HepG2 (cell line): ENCODE measurements around the gene GNG12. TPM values are rescaled to one million over a fixed set of nuclear protein-coding genes. Genes with fewer than 3 reads are reported as not detected.

ENCODE experiments used
- BHLHE40 ChIP-seq: IDR thresholded peaks from 2 replicates; pipeline ENCODE4 v1.6.1; 2011; ENCODE audit warnings: low read length, improper control_type of control experiment
- CREBL2 ChIP-seq: sonication (generic); formaldehyde crosslinking; IDR thresholded peaks from 2 replicates; pipeline ENCODE4 v1.8.1; 2023; ENCODE audit warnings: missing genetic modification reagents, mild to moderate bottlenecking, borderline replicate concordance
- DBP ChIP-seq: sonication (generic); formaldehyde crosslinking; IDR thresholded peaks from 2 replicates; pipeline ENCODE4 v1.4.0; 2020; ENCODE audit warnings: missing genetic modification reagents; ENCODE audit errors: not compliant biosample characterization
- DMTF1 ChIP-seq: sonication (generic); formaldehyde crosslinking; IDR thresholded peaks from 2 replicates; pipeline ENCODE4 v1.4.0; 2020; ENCODE audit warnings: mild to moderate bottlenecking, missing genetic modification reagents
- HES4 ChIP-seq: sonication (generic); formaldehyde crosslinking; IDR thresholded peaks from 2 replicates; pipeline ENCODE4 v1.9.0; 2021; ENCODE audit warnings: mild to moderate bottlenecking, missing genetic modification reagents, borderline replicate concordance
- KMT2A ChIP-seq: sonication (generic); formaldehyde crosslinking; IDR thresholded peaks from 2 replicates; pipeline ENCODE4 v1.4.0; 2020; ENCODE audit warnings: missing genetic modification reagents
- MAX ChIP-seq: IDR thresholded peaks from 2 replicates; pipeline ENCODE4 v1.6.1; 2012; ENCODE audit warnings: inconsistent platforms
- MLXIP ChIP-seq: sonication (generic); formaldehyde crosslinking; IDR thresholded peaks from 2 replicates; pipeline ENCODE4 v1.9.0; 2021; ENCODE audit warnings: missing genetic modification reagents, borderline replicate concordance
- POLR2A ChIP-seq, 2 experiments: IDR thresholded peaks; 2 replicates each; pipeline ENCODE4 v1.6.1; 2011; ENCODE audit warnings: low read depth in 2 of 2, low read length in 2 of 2, mild to moderate bottlenecking in 1 of 2, moderate library complexity in 1 of 2; ENCODE audit not compliant: insufficient read depth in 1 of 2
- TAF1 ChIP-seq: sonication (generic); formaldehyde crosslinking; IDR thresholded peaks from 2 replicates; pipeline ENCODE4 v1.4.0; 2020; ENCODE audit warnings: missing genetic modification reagents
- ZBED4 ChIP-seq: sonication (generic); formaldehyde crosslinking; IDR thresholded peaks from 2 replicates; pipeline ENCODE4 v1.4.0; 2020; ENCODE audit warnings: missing genetic modification reagents, borderline replicate concordance
- ZNF160 ChIP-seq: sonication (generic); formaldehyde crosslinking; IDR thresholded peaks from 2 replicates; pipeline ENCODE4 v1.8.0; 2022; ENCODE audit warnings: mild to moderate bottlenecking, inconsistent platforms, missing genetic modification reagents
- ZNF3 ChIP-seq: IDR thresholded peaks from 2 replicates; pipeline ENCODE4 v1.7.0; 2017; ENCODE audit warnings: inconsistent platforms
- ZNF512B ChIP-seq: sonication (generic); formaldehyde crosslinking; IDR thresholded peaks from 2 replicates; pipeline ENCODE4 v1.5.1; 2020; ENCODE audit warnings: missing genetic modification reagents, mild to moderate bottlenecking, borderline replicate concordance
- polyA plus RNA-seq, 8 experiments: library from polyadenylated mRNA; depleted of rRNA in 3 of 8; stranded (reverse) in 7 of 8; unstranded in 1 of 8; fragments of >200 nt; fragmentation: Illumina TruSeq in 4 of 8; extraction: Trizol in 4 of 8; gene quantifications; 2 replicates each; pipeline versions ENCODE4 v1.2.1 to v1.2.3, GENCODE V29; 2011 to 2016; ENCODE audit warnings: low read depth in 4 of 8, missing spikeins in 1 of 8, mixed read lengths in 1 of 8; ENCODE audit not compliant: insufficient read depth in 1 of 8
- total RNA-seq, 5 experiments: library from RNA; depleted of rRNA; stranded (reverse); fragments of >200 nt; fragmentation: Illumina TruSeq; extraction: Trizol; gene quantifications; 2 replicates each; pipeline ENCODE4 v1.2.3, GENCODE V29; 2016; ENCODE audit warnings: low read depth in 1 of 5

Gene GNG12
- total and polyA plus RNA-seq, 2 of the 13 experiments (the other 11 are each of a cell fraction or from before 2014, with no cell fraction given): 0.11 TPM

GRCh38 chr1:67700692-67701410 is 132.4 kb downstream of the GNG12 start (continued):
- no peak for TF ChIP-seq MLXIP (CRISPR knock-in tag)
- TF ChIP-seq CREBL2: no peak
- no peak for TF ChIP-seq KMT2A
- TF ChIP-seq DBP: no peak
- TF ChIP-seq HES4 (CRISPR knock-in tag): no peak
- TF ChIP-seq BHLHE40: 0 out of 2 replicates have a peak, but pooled peaks have one; percentile 3
- TF ChIP-seq DMTF1 (CRISPR knock-in tag): no peak
- peak; percentile 43; the same call in 1 of the 2 replicates for TF ChIP-seq TAF1 (CRISPR knock-in tag)
- no peak for TF ChIP-seq ZNF3
- peak in 1 of 2 experiments; percentile 23; a peak in 1 of 4 replicates for TF ChIP-seq POLR2A (IDR thresholded peaks at IDR 0.05; ENCODE audit: insufficient read depth in 1 of 2, low read depth in 2 of 2, low read length in 2 of 2)
- TF ChIP-seq ZBED4 (CRISPR knock-in tag): no peak
- no peak for TF ChIP-seq ZNF512B
- no peak for TF ChIP-seq ZNF160
- no peak for TF ChIP-seq MAX
